ENCODE results near the gene SPDYE2B.
"Not testable (repeated sequence)": the region's sequence is repeated elsewhere in the genome, so short reads cannot be mapped to it uniquely, and the experiment has no call there.

DNA sequence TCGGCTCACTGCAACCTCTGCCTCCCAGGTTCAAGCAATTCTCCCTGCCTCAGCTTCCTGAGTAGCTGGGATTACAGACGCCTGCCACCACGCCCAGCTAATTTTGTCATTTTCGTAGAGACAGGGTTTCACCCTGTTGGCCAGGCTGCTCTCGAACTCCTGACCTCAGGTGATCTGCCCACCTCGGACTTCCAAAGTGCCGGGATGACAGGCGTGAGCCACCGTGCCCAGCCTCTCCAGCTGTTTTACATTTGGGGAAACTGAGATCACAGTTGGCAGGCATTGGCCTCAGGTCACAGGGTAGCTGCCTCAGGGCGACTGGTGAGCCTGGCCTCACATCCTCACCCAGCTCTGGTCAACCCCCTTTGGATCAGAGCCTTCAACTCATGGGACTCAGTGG is 40.4 kb upstream of the SPDYE2B start:
- TF ChIP-seq CTCF, POLR2A (IDR thresholded peaks at IDR 0.05): not testable (repeated sequence)
